ENCODE results near the gene SHROOM3.
"Not testable (repeated sequence)": the region's sequence is repeated elsewhere in the genome, so short reads cannot be mapped to it uniquely, and the experiment has no call there.

SHROOM3 gene

GRCh38 chr4:76434901-76435527 is at the start of gene SHROOM3:
SHROOM3 (plus strand) TSS chr4:76435229; CDS start chr4:76436053, 824 bp downstream.
- in situ Hi-C loops (cut with HindIII; ENCODE audit: low sequenced_read_pairs): no loop called here

DNA sequence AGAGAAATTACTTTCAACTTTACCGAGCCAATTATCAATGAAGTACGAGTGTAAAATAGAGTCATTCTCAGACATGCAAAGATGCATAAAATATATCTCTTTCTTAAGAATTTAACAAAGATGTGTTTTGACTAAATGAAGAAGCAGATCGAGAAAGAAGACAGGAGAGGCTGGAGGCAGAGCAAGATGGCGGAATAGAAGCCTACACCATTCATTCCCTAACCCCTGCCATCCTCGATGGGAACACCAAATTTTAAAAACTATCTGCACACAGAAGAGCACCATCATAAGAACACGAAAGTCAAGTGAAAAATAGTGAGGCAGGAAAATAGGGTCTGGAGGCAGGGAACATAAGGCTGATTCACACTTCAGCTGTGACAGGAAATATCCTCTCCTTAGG is 49.1 kb upstream of the SHROOM3 start:
- in situ Hi-C loops (cut with HindIII; ENCODE audit: low sequenced_read_pairs): no loop called here

DNA sequence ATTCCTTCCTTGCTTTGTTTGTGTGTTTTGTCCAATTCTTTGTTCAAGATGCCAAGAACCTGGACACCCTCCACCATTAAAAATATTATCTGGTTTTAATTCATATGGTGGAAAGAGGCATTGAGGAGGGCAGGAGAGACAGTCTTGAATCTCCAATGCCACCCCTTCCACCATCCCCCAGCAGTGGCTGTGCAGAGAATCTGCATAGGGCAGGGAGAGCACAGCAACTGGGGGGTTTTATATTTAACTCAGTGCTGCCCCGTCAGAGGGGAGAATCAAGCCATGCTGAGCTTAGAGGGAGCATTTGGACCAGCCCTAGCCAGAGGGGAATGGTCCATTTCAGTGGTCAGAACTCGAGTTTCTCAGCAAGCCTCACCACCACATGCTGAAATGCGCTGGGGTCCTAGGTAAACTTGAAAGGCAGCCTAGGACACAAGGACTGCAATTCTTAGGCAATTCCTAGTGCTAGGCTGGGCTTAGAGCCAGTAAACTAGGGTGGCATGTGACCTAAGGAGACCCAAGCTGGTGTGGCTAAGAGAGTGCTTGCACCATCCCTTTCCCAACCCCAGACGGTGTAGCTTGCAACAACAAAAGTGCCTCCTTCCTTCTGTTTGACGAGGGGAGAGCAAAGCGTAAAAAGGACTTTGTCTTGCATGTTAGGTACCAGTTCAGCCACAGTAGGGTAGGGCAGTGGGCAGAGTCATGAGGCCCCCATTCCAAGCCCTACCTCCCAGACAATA is 48.3 kb upstream of the SHROOM3 start:
- in situ Hi-C loops (cut with HindIII; ENCODE audit: low sequenced_read_pairs): no loop called here

DNA sequence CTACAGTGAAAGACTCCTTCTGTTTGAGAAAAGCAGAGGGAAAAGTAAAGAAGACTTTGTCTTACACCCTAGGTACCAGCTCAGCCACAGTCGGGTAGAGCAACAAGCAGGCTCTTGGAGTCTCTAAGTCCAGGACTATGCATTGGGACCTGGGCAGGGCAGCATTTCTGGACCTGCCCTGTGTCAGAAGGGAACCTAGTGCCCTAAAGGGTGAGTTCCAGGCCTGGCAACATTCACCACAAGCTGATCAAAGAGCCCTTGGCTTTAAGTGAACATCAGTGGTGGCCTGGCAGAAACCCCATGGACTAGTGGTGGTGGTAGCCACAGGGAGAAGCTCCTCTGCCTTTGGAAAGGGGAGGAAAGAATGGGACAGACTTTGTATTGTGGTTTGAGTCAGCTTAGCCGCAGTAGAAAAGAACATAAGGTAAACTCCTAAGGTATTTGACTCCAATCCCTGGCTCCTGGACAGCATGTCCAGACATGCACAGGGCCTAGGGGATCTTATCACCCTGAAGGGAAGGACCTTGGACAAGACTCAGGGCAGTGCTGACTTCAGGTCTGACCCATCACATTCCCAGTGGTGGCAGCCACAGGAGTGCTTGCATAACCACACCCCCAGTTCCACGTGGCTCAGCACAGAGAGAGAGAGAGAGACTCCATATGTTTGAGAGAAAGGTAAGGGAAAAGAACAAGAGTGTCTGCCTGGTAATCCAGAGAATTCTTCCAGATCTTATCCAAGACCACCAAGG is 46.7 kb upstream of the SHROOM3 start:
- in situ Hi-C loops (cut with HindIII; ENCODE audit: low sequenced_read_pairs): no loop called here

DNA sequence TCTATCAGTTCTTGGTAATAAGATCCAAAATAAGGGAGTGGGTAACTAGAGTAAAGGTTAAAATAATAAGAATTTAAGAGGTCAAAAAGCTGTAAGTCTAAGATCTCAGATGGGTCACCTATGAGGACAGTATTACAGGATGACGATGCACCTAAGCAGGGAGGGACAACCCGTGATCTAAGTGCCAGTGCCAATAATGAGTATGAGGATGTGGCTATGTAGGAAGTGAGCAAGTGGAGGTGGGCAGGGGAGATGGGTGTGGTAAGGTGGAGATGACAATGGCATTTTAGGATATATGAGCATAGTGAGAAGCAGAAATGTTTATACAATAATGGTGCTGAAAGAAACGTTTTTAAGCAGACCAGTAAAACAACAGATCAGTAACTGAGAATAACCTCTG is 33.4 kb upstream of the SHROOM3 start:
- in situ Hi-C loops (cut with HindIII; ENCODE audit: low sequenced_read_pairs): no loop called here

GRCh38 chr4:76406081-76406480 is 28.9 kb upstream of the SHROOM3 start:
- in situ Hi-C loops (cut with HindIII; ENCODE audit: low sequenced_read_pairs): no loop called here

DNA sequence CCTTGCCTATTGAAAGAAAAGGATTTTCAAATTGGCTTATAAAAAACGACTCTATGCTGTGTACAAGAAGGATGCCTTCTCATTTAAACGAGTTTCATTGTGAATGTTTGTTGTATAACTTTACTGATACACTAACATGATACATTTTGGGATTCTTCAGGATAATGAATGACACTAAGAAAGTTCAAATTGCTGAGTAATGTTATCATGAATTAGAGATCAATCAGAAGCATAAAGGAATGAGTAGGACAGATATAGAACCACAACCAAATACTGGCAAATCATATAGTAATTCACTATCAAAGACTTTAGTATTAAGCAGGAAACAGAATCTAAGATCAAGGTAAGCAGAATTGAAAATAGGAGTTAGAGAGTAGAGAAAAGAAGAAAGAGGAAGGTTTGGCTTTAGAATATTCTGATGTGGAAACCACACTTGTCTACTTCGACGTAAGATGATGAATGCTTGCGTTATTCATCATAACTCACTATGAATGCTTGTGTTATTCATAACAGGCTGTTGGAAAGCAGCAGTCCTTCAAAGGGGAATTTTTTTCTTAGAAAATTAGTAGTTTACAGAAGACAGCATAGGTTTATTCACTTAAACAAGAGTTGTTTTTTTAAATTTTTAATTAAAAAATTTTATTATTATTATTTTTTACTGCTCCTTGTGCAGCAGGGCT is 27.4 kb upstream of the SHROOM3 start:
- in situ Hi-C loops (cut with HindIII; ENCODE audit: low sequenced_read_pairs): no loop called here

- in situ Hi-C loops (cut with HindIII; ENCODE audit: low sequenced_read_pairs): no loop called here
Measured at GRCh38 chr4:76410636-76411035, 24.4 kb upstream of the SHROOM3 start.

GRCh38 chr4:76420188-76420761 is 14.8 kb upstream of the SHROOM3 start:
- in situ Hi-C loops (cut with HindIII; ENCODE audit: low sequenced_read_pairs): no loop called here

- in situ Hi-C loops (cut with HindIII; ENCODE audit: low sequenced_read_pairs): no loop called here
Measured at GRCh38 chr4:76420762-76421581, 14.1 kb upstream of the SHROOM3 start, which contains the start of gene CCDC158. CCDC158 (minus strand) TSS chr4:76421141; CDS start chr4:76403207, 17,934 bp downstream.

DNA sequence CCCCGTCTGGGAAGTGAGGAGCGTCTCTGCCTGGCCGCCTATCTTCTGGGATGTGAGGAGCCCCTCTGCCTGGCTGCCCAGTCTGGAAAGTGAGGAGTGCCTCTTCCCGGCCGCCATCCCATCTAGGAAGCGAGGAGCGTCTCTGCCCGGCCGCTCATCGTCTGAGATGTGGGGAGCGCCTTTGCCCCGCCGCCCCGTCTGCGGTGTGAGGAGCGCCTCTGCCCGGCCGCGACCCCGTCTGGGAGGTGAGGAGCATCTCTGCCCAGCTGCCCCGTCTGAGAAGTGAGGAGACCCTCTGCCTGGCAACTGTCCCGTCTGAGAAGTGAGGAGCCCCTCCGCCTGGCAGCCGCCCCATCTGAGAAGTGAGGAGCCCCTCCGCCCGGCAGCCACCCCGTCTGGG is 11.9 kb upstream of the SHROOM3 start:
- in situ Hi-C loops (cut with HindIII; ENCODE audit: low sequenced_read_pairs): not testable (repeated sequence)

- in situ Hi-C loops (cut with HindIII; ENCODE audit: low sequenced_read_pairs): no loop called here
Measured at GRCh38 chr4:76426272-76426671, 8.8 kb upstream of the SHROOM3 start.

DNA sequence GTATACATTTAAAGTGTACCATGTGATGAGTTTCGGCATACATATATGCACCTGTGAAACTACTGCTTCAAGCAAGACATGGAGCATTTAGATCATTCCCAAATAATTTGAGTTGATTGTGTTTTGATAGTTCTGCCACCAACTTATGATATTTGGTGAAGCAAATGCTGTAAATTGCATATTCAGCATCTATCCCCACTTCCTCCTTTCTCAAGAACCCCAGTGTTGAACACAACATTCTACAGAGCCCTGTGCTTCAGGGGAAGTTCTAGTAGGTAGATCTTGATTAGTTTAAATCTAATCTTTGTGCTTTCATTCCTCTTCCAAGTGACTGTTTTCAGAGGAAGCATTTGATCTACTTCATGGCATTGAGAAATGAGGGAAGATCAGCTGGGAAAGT is 5.4 kb upstream of the SHROOM3 start:
- in situ Hi-C loops (cut with HindIII; ENCODE audit: low sequenced_read_pairs): no loop called here

- in situ Hi-C loops (cut with HindIII; ENCODE audit: low sequenced_read_pairs): no loop called here
Measured at GRCh38 chr4:76430519-76431388, 4.3 kb upstream of the SHROOM3 start.

DNA sequence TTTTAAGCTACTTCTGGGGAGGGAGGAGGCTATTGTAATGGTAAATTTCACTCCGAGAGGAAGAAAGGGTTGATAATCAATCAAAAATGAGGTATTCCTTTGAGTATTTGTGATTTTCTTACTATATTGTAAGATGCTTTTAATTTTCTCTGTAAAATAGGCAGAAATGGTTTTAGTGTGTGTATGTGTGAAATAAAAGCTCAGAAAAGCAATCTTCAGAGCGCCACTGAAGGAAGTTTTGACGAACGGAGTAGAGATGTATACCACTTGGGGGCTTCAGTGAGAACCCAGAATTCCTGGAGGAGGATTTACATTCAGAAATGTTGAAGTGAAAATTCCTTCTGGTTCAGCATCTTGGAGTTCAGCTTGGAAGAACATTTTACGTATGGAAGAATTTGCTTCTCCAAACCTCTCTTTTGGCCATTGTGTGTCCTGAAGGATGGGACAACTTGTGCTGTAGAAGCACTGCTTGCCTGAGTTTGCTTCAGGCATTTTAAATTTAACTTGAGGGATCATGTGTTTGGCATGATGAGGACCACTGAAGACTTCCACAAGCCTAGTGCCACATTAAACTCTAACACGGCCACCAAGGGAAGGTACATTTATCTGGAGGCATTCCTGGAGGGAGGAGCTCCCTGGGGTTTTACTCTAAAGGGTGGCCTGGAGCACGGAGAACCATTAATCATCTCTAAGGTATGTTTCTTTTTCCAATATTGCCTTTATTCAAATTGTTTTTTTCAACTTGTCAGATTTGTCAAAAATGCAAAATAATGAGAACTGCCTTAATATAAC is 695 bp downstream of the SHROOM3 start:
- in situ Hi-C loops (cut with HindIII; ENCODE audit: low sequenced_read_pairs): no loop called here

DNA sequence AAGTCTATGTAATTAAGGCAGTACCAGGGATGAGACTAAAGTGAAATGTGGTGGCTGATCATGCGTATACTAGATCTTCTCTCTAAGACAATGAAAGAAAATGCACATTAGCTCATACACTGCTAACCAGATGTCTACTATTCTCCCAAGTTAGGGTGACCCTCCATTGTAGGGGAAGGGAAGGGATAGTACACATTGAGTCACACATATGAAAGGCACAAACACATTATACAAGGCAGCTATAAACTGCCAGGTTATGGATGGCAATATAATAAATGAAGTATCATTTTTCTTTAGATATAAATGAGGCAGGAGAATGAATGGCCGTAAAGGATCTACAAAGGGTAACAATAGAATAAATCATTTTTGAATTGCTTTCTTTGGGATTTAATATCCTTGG is 4.5 kb downstream of the SHROOM3 start:
- in situ Hi-C loops (cut with HindIII; ENCODE audit: low sequenced_read_pairs): no loop called here

DNA sequence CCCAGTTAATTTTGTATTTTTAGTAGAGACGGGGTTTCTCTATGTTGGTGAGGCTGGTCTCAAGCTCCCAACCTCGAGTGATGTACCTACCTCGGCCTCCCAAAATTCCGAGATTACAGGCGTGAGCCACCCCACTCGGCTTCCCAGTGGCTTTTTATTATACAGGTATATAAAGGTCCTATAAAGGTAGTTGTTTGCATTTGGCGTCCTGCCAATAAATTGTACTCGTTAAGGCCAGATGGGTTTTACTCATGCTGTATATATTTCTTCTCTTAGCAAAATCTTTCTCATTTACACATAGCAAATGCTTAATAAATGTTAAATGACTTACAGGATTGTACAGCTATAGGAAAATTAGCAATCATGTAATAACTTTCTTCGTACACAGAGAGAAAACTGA is 6.9 kb downstream of the SHROOM3 start:
- in situ Hi-C loops (cut with HindIII; ENCODE audit: low sequenced_read_pairs): no loop called here

DNA sequence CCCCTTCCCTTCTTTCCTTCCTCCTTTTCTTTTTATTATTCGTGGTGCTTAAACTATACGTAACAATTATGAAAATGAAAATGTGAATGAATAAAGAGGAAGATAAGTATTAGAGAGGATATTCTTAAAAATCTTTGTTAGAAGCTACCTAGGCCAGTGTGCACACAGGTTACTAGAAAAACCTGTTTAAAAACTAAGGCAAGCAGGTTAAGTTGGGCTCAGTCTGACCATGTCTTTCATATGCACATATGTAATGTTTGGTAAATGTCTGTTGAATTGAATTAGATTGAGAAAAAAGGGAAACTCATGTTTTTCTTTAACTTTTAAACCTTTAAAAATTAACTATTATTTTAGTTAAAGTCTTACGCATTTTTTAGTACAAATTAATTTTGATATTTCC is 7.8 kb downstream of the SHROOM3 start:
- in situ Hi-C loops (cut with HindIII; ENCODE audit: low sequenced_read_pairs): no loop called here
